Measurements from ENCODE around the gene NCKAP5.

DNA sequence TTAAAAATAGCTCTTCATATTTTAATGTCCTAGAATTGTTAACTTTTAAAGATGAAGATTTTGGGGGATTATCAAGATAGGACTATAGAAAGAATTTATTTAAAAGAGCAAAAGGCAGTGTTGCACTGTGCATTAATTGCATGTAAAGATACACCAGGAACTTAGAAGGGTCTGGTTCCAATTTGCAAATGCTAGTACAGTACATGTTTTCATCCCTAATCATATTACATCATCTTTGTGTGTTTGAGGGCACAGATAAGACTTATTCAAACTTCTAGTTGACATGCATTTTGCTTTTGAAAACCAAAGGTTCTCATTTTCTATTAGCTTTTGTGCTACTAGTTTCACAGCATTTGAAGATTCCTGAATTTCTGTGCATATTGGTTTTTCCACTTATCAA is 666.6 kb downstream of the NCKAP5 start:
- TF ChIP-seq, protein P1, sequence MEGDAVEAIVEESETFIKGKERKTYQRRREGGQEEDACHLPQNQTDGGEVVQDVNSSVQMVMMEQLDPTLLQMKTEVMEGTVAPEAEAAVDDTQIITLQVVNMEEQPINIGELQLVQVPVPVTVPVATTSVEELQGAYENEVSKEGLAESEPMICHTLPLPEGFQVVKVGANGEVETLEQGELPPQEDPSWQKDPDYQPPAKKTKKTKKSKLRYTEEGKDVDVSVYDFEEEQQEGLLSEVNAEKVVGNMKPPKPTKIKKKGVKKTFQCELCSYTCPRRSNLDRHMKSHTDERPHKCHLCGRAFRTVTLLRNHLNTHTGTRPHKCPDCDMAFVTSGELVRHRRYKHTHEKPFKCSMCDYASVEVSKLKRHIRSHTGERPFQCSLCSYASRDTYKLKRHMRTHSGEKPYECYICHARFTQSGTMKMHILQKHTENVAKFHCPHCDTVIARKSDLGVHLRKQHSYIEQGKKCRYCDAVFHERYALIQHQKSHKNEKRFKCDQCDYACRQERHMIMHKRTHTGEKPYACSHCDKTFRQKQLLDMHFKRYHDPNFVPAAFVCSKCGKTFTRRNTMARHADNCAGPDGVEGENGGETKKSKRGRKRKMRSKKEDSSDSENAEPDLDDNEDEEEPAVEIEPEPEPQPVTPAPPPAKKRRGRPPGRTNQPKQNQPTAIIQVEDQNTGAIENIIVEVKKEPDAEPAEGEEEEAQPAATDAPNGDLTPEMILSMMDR (IDR thresholded peaks at IDR 0.05), result no peak
- TF ChIP-seq POLR2A (IDR thresholded peaks at IDR 0.05) (no peak), EP300 (IDR thresholded peaks at IDR 0.05) (no peak)

Data from ovary (tissue), 3 donors.